ENCODE measurements around the gene KRTAP5-4.

The KRTAP5-4 gene

DNA sequence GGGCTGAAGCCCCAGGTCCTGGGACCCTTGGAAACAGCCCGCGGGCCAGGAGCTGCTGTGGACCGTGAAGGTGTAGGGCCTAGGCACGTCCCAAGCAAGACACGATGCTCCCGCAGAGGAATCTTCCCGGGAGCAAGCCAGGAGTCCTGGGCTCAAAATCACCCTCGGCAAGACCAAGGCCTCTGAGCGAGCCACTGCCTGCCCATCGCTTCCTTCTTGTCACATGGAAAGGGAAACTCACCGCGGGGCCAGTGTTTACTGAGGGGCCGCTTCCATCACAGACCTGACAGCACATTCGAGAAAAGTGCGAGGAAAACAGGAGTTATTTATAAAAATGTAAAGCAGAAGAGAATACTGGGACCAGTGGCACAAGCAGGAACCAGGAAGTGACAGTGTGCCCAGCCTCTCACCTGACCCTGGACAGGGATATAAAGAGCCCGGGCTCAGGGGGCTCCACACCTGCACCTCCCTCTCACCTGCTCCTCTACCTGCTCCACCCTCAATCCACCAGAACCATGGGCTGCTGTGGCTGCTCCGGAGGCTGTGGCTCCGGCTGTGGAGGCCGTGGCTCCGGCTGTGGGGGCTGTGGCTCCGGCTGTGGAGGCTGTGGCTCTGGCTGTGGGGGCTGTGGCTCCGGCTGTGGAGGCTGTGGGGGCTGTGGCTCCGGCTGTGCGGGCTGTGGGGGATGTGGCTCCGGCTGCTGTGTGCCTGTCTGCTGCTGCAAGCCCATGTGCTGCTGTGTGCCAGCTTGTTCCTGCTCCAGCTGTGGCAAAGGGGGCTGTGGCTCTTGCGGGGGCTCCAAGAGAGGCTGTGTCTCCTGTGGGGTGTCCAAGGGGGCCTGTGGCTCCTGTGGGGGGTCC is 7.6 kb upstream of the KRTAP5-4 start, which contains the start of gene KRTAP5-5:
Gene KRTAP5-5 (plus strand): TSS at position 450 of the 860 bp plus-strand sequence. CDS start 66 bp downstream, at position 516.
- no peak for DNase-seq (ENCODE audit: low spot score)
- TF ChIP-seq, protein P1, sequence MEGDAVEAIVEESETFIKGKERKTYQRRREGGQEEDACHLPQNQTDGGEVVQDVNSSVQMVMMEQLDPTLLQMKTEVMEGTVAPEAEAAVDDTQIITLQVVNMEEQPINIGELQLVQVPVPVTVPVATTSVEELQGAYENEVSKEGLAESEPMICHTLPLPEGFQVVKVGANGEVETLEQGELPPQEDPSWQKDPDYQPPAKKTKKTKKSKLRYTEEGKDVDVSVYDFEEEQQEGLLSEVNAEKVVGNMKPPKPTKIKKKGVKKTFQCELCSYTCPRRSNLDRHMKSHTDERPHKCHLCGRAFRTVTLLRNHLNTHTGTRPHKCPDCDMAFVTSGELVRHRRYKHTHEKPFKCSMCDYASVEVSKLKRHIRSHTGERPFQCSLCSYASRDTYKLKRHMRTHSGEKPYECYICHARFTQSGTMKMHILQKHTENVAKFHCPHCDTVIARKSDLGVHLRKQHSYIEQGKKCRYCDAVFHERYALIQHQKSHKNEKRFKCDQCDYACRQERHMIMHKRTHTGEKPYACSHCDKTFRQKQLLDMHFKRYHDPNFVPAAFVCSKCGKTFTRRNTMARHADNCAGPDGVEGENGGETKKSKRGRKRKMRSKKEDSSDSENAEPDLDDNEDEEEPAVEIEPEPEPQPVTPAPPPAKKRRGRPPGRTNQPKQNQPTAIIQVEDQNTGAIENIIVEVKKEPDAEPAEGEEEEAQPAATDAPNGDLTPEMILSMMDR (IDR thresholded peaks at IDR 0.05; ENCODE audit: borderline replicate concordance, control extremely low read depth, extremely low read depth, insufficient read depth, missing control alignments), result no peak
- in situ Hi-C loops (cut with MboI; ENCODE audit: low sequenced_read_pairs, unreplicated experiment), result no loop called here

DNA sequence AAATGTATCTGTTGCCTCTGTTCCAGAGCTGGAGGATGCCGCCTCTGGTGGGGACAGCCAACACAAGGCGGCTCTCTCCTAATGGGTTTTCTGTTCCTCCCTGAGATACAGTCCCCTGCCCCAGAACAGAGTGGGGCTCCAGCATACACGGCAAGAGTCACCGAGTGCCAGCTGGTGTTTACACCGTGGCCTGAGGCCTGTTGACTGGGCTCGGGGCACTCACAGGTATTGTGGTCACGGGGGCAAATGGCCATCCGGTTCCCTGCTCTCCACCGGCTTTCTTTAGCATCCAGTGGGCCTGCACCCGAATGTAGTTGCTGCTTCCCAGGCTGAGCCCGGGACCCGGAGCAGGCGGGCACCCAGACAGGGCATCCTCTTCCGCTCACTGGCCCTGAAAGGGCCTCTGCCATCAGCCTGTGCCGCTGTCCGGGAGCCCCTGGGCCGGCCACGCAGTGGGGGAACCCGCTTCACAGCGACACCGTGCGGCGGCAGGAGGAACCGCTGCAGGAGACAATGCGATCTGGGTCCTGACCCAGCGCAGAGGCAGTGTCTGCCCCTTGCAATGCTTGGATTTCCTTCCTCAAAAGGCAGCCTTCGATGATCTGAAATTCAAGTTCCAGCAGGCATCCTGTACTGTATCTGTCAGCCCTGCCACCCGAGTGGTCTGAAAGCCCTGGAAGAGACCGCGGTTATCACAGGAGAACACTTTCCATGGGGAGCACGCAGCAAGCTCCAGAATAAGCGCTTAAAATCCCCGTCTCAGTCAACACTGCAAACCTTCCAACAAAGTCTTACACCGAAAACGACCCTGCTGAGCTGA is 6.8 kb upstream of the KRTAP5-4 start:
- in situ Hi-C loops (cut with MboI; ENCODE audit: low sequenced_read_pairs, unreplicated experiment), result no loop called here
- DNase-seq (ENCODE audit: low spot score), result peak; percentile 90
- TF ChIP-seq, protein P1 (IDR thresholded peaks at IDR 0.05; ENCODE audit: borderline replicate concordance, control extremely low read depth, extremely low read depth, insufficient read depth, missing control alignments), result peak; percentile 86

DNA sequence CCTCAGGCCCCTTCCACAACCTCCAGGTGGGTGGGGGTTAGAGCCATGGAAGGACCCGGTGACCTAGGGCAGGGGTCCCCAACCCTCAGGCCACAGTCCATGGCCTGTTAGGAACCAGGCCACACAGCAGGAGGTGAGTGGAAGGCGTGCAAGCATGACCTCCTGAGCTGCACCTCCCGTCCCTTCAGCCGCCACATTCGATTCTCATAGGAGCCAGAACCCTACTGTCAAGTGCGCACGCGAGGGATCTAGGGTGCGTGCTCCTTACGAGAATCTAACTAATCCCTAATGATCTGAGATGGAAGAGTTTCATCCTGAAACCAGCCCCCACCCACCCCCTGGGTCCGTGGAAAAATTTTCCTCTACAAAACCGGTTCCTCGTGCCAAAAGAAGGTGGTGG is 3.6 kb upstream of the KRTAP5-4 start:
- DNase-seq (ENCODE audit: low spot score), result no peak
- in situ Hi-C loops (cut with MboI; ENCODE audit: low sequenced_read_pairs, unreplicated experiment), result no loop called here
- TF ChIP-seq, protein P1 (IDR thresholded peaks at IDR 0.05; ENCODE audit: borderline replicate concordance, control extremely low read depth, extremely low read depth, insufficient read depth, missing control alignments), result no peak

DNA sequence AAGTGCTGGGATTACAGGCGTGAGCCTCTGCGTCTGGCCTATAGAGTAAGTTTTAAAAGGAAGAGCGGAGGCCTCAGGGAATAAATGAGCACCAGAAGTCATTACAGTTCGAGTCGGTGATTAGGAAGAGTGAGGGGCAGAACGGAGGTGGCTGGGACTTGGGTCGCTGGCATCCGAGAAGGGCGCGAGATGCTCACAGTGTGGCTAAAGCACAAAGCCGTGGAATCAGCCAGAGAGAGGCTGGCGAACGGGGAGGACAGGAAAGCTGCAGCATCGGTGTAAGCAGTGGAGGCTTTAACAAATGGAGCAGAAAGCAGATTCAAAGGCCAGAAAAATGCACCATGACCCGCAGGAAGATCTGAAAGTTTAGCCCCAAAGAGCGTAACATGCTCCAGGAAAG is 2.7 kb upstream of the KRTAP5-4 start:
- TF ChIP-seq, protein P1 (IDR thresholded peaks at IDR 0.05; ENCODE audit: borderline replicate concordance, control extremely low read depth, extremely low read depth, insufficient read depth, missing control alignments), result no peak
- no peak for DNase-seq (ENCODE audit: low spot score)
- in situ Hi-C loops (cut with MboI; ENCODE audit: low sequenced_read_pairs, unreplicated experiment), result no loop called here

DNA sequence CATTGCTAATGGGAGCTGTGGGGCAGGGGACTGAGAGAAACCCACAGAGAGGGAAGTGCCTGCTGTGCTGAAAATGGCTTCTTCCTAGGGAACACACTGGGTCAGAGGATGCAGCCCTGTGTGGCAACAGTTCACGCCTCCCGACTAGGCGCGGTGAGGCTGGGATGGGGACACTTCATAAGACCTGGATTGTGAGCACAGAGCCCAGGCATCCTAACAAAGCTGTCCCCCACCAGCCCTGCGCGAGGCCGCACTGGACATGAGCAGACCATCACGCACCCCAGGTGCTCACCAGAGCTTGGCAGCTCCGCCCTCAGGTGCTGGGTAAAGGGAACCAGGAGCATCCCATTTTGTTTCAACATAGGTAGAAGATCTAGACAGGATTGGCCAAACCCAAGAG is 1.8 kb upstream of the KRTAP5-4 start:
- in situ Hi-C loops (cut with MboI; ENCODE audit: low sequenced_read_pairs, unreplicated experiment), result no loop called here
- DNase-seq (ENCODE audit: low spot score), result no peak
- TF ChIP-seq, protein P1 (IDR thresholded peaks at IDR 0.05; ENCODE audit: borderline replicate concordance, control extremely low read depth, extremely low read depth, insufficient read depth, missing control alignments), result no peak

DNA sequence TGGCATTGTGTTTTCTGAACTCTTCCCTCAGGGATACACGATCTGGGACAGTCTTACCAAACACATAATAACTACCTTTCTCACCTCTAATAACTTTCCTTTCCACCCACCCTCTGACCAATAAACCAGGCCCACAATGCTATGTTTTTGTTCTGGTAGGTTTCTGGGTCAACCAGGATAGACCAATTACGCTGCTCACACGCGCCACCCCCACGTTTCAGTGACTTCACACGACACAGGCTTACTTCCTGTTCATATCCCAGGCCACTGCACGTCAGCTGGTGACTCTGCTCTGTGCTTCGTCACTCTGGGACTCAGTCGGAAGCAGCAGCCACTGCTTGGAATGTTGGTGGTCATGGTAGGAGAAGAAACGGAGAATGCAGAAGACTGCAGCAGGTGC is 2.5 kb downstream of the KRTAP5-4 start:
- in situ Hi-C loops (cut with MboI; ENCODE audit: low sequenced_read_pairs, unreplicated experiment), result no loop called here
- DNase-seq (ENCODE audit: low spot score), result no peak
- TF ChIP-seq, protein P1 (IDR thresholded peaks at IDR 0.05; ENCODE audit: borderline replicate concordance, control extremely low read depth, extremely low read depth, insufficient read depth, missing control alignments), result no peak

All from GM13976 (cell line).